Measurements from ENCODE around the gene ROMO1.
"Not testable (repeated sequence)": the region's sequence is repeated elsewhere in the genome, so short reads cannot be mapped to it uniquely, and the experiment has no call there.

The ROMO1 gene

GRCh38 chr20:35730583-35731468 is 31.6 kb downstream of the ROMO1 start:
- DNase-seq (ENCODE audit: low read depth in 3 of 3): no peak

- no peak for DNase-seq (ENCODE audit: low read depth in 3 of 3)
Observed at GRCh38 chr20:35731469-35731788, 32.2 kb downstream of the ROMO1 start.

- DNase-seq (ENCODE audit: low read depth in 3 of 3): no peak
Observed at GRCh38 chr20:35731862-35732643, 32.8 kb downstream of the ROMO1 start.

- DNase-seq (ENCODE audit: low read depth in 3 of 3): no peak
Observed at GRCh38 chr20:35732644-35732982, 33.4 kb downstream of the ROMO1 start.

- no peak for DNase-seq (ENCODE audit: low read depth in 3 of 3)
Observed at GRCh38 chr20:35734374-35734773, 35.2 kb downstream of the ROMO1 start.

GRCh38 chr20:35734777-35735649 is 35.8 kb downstream of the ROMO1 start:
- no peak for DNase-seq (ENCODE audit: low read depth in 3 of 3)

- DNase-seq (ENCODE audit: low read depth in 3 of 3): no peak
Observed at GRCh38 chr20:35735826-35736470, 36.7 kb downstream of the ROMO1 start.

GRCh38 chr20:35737865-35738333 is 38.7 kb downstream of the ROMO1 start:
- DNase-seq (ENCODE audit: low read depth in 3 of 3): no peak

- DNase-seq (ENCODE audit: low read depth in 3 of 3): no peak
Observed at GRCh38 chr20:35738410-35739179, 39.4 kb downstream of the ROMO1 start.

- DNase-seq (ENCODE audit: low read depth in 3 of 3): no peak
Observed at GRCh38 chr20:35739294-35740163, 40.3 kb downstream of the ROMO1 start.

- DNase-seq (ENCODE audit: low read depth in 3 of 3): peak; percentile 97 to 100 (median 98)
Observed at GRCh38 chr20:35741892-35742740, 42.9 kb downstream of the ROMO1 start, which contains the start of gene RBM39. Gene RBM39, minus strand, starts transcription at chr20:35742260. Its CDS starts 1,386 bp downstream, at chr20:35740874.

- no peak for DNase-seq (ENCODE audit: low read depth in 3 of 3)
Observed at GRCh38 chr20:35742741-35743523, 43.7 kb downstream of the ROMO1 start.

- peak in 1 of 3 experiments; percentile 16 for DNase-seq (ENCODE audit: low read depth in 3 of 3)
Observed at GRCh38 chr20:35743693-35744491, 44.7 kb downstream of the ROMO1 start.

- not testable (repeated sequence) for DNase-seq (ENCODE audit: low read depth in 3 of 3)
Observed at GRCh38 chr20:35744492-35744841, 45.3 kb downstream of the ROMO1 start.
